Measurements from ENCODE around the gene POLL.

POLL gene

GRCh38 chr10:101558671-101559595 is 29.1 kb downstream of the POLL start:
- H3K4me3 ChIP-seq (ENCODE audit: low read length) = no peak overlapping the region
- no peak for TF ChIP-seq CTCF (IDR thresholded peaks at IDR 0.05; ENCODE audit: insufficient read depth, low read depth, low read length, missing control alignments)
- DNase-seq (ENCODE audit: low read depth) = no peak

GRCh38 chr10:101558204-101558603 is 29.9 kb downstream of the POLL start:
- DNase-seq (ENCODE audit: low read depth) = peak; percentile 94
- TF ChIP-seq CTCF (IDR thresholded peaks at IDR 0.05; ENCODE audit: insufficient read depth, low read depth, low read length, missing control alignments) = no peak

GRCh38 chr10:101557541-101557940 is 30.5 kb downstream of the POLL start:
- no peak overlapping the region for H3K4me3 ChIP-seq (ENCODE audit: low read length)
- DNase-seq (ENCODE audit: low read depth) = no peak
- no peak for TF ChIP-seq CTCF (IDR thresholded peaks at IDR 0.05; ENCODE audit: insufficient read depth, low read depth, low read length, missing control alignments)

More at GRCh38 chr10:101558204-101558603, 29.9 kb downstream of the POLL start:
- no peak overlapping the region for H3K4me3 ChIP-seq (ENCODE audit: low read length)

GRCh38 chr10:101552442-101552841 is 35.6 kb downstream of the POLL start:
- no peak overlapping the region for H3K4me3 ChIP-seq (ENCODE audit: low read length)
- no peak for DNase-seq (ENCODE audit: low read depth)
- no peak for TF ChIP-seq CTCF (IDR thresholded peaks at IDR 0.05; ENCODE audit: insufficient read depth, low read depth, low read length, missing control alignments)

- no peak for DNase-seq (ENCODE audit: low read depth)
- H3K4me3 ChIP-seq (ENCODE audit: low read length) = no peak overlapping the region
- no peak for TF ChIP-seq CTCF (IDR thresholded peaks at IDR 0.05; ENCODE audit: insufficient read depth, low read depth, low read length, missing control alignments)
These were observed 37.1 kb downstream of the POLL start for GRCh38 chr10:101550965-101551364.

GRCh38 chr10:101545898-101546297 is 42.2 kb downstream of the POLL start:
- no peak for TF ChIP-seq CTCF (IDR thresholded peaks at IDR 0.05; ENCODE audit: insufficient read depth, low read depth, low read length, missing control alignments)
- no peak for DNase-seq (ENCODE audit: low read depth)
- no peak overlapping the region for H3K4me3 ChIP-seq (ENCODE audit: low read length)

- DNase-seq (ENCODE audit: low read depth) = no peak
- no peak overlapping the region for H3K4me3 ChIP-seq (ENCODE audit: low read length)
- no peak for TF ChIP-seq CTCF (IDR thresholded peaks at IDR 0.05; ENCODE audit: insufficient read depth, low read depth, low read length, missing control alignments)
These were observed 49.6 kb downstream of the POLL start for GRCh38 chr10:101538446-101538845.

Data from epithelial cell of esophagus (primary cell).